Cardiac fibroblast (primary cell): Measurements from ENCODE around the gene ANKMY2.
"Not testable (repeated sequence)": the region's sequence is repeated elsewhere in the genome, so short reads cannot be mapped to it uniquely, and the experiment has no call there.

Experiments used
- DNase-seq, 2 donors: peaks; one replicate each; pipeline versions ENCODE4 v3.0.0 to v3.0.0-alpha.2; 2010; ENCODE audit warnings: low read depth in 2 of 2
- H3K4me3 ChIP-seq, 2 donors: replicated peaks in 1 of 2; 1 replicate in 1 of 2; 2 replicates in 1 of 2; pipeline ENCODE4 v1.5.1; 2011; ENCODE audit warnings: low read depth in 2 of 2, low read length in 2 of 2, mild to moderate bottlenecking in 2 of 2, moderate library complexity in 1 of 2
- TF ChIP-seq, protein P1 (sequence below): IDR thresholded peaks from one replicate; pipeline ENCODE4 v1.5.1; 2011; ENCODE audit warnings: low read depth, mild to moderate bottlenecking, low read length, inconsistent platforms

ANKMY2 gene

GRCh38 chr7:16609842-16610450 is 35.6 kb downstream of the ANKMY2 start:
- TF ChIP-seq, protein P1, sequence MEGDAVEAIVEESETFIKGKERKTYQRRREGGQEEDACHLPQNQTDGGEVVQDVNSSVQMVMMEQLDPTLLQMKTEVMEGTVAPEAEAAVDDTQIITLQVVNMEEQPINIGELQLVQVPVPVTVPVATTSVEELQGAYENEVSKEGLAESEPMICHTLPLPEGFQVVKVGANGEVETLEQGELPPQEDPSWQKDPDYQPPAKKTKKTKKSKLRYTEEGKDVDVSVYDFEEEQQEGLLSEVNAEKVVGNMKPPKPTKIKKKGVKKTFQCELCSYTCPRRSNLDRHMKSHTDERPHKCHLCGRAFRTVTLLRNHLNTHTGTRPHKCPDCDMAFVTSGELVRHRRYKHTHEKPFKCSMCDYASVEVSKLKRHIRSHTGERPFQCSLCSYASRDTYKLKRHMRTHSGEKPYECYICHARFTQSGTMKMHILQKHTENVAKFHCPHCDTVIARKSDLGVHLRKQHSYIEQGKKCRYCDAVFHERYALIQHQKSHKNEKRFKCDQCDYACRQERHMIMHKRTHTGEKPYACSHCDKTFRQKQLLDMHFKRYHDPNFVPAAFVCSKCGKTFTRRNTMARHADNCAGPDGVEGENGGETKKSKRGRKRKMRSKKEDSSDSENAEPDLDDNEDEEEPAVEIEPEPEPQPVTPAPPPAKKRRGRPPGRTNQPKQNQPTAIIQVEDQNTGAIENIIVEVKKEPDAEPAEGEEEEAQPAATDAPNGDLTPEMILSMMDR: no peak
- no peak overlapping the region for H3K4me3 ChIP-seq
- no peak for DNase-seq

DNA sequence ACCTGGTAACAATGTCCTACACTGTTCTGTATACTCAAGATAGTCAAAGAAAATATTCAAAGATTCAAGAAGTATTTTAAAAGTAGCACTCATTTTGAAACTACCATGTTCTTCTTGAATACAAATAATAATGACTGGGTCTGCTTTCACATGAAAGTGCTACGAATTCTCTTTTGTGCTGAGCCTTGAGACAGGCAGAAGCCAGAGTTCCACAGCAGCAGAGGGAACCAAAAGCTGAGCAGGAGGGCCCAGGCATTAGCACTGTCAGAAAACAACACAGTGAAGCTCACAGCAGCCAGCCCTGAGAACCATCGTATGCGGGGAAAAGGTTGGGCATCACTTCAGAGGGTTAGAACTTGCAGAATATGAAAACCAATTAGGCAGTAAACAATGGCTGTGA is 38.9 kb downstream of the ANKMY2 start:
- TF ChIP-seq, protein P1: no peak
- no peak overlapping the region for H3K4me3 ChIP-seq
- no peak for DNase-seq

GRCh38 chr7:16604054-16604453 is 41.5 kb downstream of the ANKMY2 start:
- H3K4me3 ChIP-seq: no peak overlapping the region
- TF ChIP-seq, protein P1: peak; percentile 23

GRCh38 chr7:16603633-16604032 is 41.9 kb downstream of the ANKMY2 start:
- TF ChIP-seq, protein P1: no peak
- no peak overlapping the region for H3K4me3 ChIP-seq
- no peak for DNase-seq

More at GRCh38 chr7:16604054-16604453, 41.5 kb downstream of the ANKMY2 start:
- DNase-seq: peak; percentile 11 to 45

GRCh38 chr7:16599860-16600259 is 45.7 kb downstream of the ANKMY2 start:
- TF ChIP-seq, protein P1: no peak
- no peak overlapping the region for H3K4me3 ChIP-seq
- no peak for DNase-seq

- no peak for DNase-seq
- TF ChIP-seq, protein P1: no peak
- no peak overlapping the region for H3K4me3 ChIP-seq
These were observed 47.5 kb downstream of the ANKMY2 start for GRCh38 chr7:16598015-16598414.

DNA sequence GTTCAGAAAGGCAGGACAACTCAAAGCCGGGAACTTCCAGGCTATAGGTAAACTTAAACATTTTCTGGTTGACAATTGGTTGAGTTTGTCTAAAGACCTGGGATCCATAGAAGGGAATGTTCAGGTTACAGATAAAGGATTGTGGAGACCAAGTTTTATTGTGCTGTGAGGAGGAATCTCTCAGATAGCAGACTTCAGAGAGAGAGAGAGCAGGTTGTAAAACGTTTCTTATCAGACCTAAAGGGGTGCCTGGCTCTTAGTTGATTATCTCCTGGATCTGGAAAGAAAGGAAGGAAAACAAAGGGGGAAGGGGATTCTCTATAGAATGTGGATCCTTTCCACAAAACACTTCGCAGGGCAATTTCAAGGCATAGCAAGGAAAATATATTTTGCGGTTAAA is 50.0 kb downstream of the ANKMY2 start:
- not testable (repeated sequence) for DNase-seq, H3K4me3 ChIP-seq
